SU-DHL-6 (cell line): ENCODE measurements around the gene PXN.

Source experiments
- CTCF ChIP-seq: fragments of 200-600 bp; sonication (generic); IDR thresholded peaks from one replicate; pipeline ENCODE4 v1.5.1; 2017; ENCODE audit warnings: antibody characterized with exemption, mild to moderate bottlenecking, low read length, moderate library complexity; ENCODE audit not compliant: insufficient read depth, poor library complexity, severe bottlenecking
- EZH2phosphoT487 ChIP-seq: fragments of 200-600 bp; sonication (generic), shearing (Covaris generic); conservative IDR thresholded peaks from 2 replicates; pipeline ENCODE4 v1.6.1; 2018; ENCODE audit warnings: mild to moderate bottlenecking, antibody characterized with exemption, low read length, moderate library complexity, mixed read lengths

- TF ChIP-seq CTCF (no peak), EZH2phosphoT487 (no peak)
Observed at GRCh38 chr12:120249875-120250795, 15.4 kb downstream of the PXN start.
